NT2/D1 (cell line): ENCODE measurements around the gene ZAP70.

Experiments
- SUZ12 ChIP-seq: IDR thresholded peaks from 2 replicates; pipeline ENCODE4 v1.6.1; 2011; ENCODE audit not compliant: insufficient read length, insufficient read depth; ENCODE audit errors: extremely low read depth
- YY1 ChIP-seq: IDR thresholded peaks from 2 replicates; pipeline ENCODE4 v1.6.1; 2011; ENCODE audit not compliant: insufficient read length, insufficient read depth
- ZNF274 ChIP-seq: IDR thresholded peaks from 2 replicates; pipeline ENCODE4 v1.6.1; 2011; ENCODE audit warnings: mild to moderate bottlenecking, low read depth, low read length

GRCh38 chr2:97774425-97774824, 61.0 kb downstream of the ZAP70 start:
- TF ChIP-seq ZNF274 (no peak), YY1 (no peak), SUZ12 (no peak)
